GM19351 (cell line): ENCODE measurements around the gene NSUN3.
A peak's percentile ranks its signal among the peaks of the same experiment; 100 is the strongest.
"Not testable (repeated sequence)": the region's sequence is repeated elsewhere in the genome, so short reads cannot be mapped to it uniquely, and the experiment has no call there.

Experiments
- ATAC-seq: cut with Tn5 transposase; IDR thresholded peaks from one replicate; pipeline ENCODE4 v1.9.1; 2021; ENCODE audit warnings: mild to moderate bottlenecking, moderate library complexity; ENCODE audit not compliant: unreplicated experiment

NSUN3 gene

DNA sequence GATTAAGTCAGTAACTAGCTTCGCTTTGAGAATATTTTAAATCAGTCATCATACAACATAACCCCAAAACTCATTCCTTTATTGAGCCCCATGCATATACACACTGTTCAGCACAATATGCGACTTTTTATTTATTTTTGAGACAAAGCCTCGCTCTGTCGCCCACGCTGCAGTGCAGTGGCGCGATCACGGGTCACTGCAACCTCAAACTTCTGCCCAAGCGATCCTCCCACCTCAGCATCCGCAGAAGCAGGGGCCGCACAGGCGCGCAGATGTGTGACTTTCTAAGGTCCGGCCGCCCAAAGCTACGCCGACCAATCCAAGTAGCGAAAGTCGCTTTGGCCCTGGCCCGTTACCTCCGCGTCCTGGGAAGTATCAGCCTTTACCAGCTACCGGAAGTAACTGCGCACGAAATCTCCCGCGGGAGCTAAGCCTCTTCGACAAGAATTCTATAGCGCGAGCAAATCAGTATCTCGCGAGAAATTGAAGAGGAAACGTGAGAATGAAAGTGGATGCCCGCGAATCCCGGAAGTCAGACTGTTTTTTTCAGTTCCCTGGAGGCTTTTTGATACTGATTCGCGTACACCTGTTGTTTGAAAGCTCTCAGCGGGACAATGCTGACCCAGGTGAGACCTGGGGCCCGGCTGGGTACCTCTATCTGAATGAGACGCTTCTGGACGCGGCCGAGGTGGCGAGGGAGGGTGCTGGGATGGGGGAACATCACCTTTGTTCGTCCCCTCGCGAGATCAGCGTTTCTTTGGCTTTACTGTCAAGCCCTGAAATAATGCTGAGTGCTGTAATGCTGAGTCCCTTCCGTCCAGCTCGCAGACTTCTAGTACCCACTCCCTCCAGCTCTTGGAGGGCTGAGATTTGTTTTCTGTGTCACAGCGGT is at the start of gene NSUN3, which contains the start of gene DHFR2:
NSUN3 (plus strand) TSS at position 549 of the 892 bp plus-strand sequence; CDS start at position 615, 66 bp downstream.
DHFR2 (minus strand) TSS at position 404 of the 892 bp plus-strand sequence. CDS start 1,405 bp downstream, outside the sequence.
- peak; percentile 86 for ATAC-seq

- ATAC-seq, result no peak
Observed at GRCh38 chr3:94015025-94015424, 47.8 kb upstream of the NSUN3 start.

GRCh38 chr3:94019659-94020058 is 43.2 kb upstream of the NSUN3 start:
- ATAC-seq, result no peak

DNA sequence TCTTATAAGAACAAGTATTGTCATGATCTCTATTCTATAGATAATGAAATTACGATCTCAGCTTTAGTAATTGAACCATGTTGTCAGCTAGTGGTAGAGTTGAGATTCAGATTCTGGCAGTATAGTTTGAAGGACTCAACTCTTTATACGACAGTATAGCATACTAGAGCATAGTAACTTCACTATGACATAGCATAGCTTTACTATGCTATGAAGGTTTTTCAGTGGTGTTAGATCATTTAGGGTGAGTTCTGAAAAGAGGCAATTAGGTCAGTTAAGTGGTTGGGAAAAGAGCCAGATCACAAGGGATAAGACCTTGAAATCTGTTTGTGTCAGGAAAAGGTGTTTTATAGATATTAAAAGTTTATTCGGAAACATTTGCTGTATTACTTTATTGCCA is 42.6 kb upstream of the NSUN3 start:
- ATAC-seq, result no peak

GRCh38 chr3:94024385-94024784 is 38.5 kb upstream of the NSUN3 start:
- no peak for ATAC-seq

DNA sequence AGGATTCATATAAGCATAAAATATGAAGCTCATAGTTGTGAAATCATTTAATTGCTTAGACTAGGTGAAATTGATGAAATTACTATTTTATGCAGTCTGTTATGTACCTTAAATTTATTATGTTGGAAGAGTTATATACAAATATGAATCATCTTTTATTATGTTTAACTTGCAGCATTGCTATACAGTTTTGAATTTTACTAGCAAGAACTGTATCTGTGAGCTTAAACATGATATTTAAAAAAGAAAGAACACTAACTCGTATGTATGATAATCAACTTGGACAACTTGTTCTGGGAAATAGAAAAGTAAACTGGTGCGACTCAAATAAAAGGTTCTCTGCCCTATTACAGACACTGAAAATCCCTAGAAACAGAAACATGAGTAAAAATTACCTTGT is 36.2 kb upstream of the NSUN3 start:
- no peak for ATAC-seq

GRCh38 chr3:94028093-94028837 is 34.6 kb upstream of the NSUN3 start, which contains the start of gene STX19:
Gene STX19 (minus strand): TSS chr3:94028597. CDS start chr3:94015269, 13,328 bp downstream.
- ATAC-seq, result no peak

DNA sequence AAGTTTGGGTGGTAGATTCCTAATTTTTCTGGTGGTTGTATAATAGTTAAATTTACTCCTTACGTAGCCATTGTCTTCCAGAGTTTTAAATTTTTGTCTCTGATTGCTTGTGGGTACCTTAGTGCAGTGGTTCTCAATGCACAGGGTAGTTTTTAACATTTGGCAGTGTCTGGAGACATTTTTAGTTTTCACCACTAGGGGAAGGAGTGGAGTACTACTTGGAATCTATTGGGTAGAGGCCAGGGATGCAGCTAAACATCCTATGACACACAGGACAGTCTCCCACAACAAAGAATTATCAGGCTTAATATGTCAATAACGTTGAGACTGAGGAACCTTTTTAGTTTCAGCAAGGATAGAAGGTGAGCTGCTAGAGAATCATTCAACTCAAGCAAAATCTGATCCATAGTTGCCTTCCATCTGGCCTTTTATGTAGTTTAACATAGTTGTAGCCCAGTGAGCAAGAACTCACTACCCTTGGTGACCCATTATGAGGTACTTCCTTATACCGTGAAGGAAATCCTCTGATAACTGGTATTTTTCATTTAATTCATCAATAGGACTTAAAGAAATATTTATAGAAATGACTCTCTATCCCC is 25.9 kb upstream of the NSUN3 start:
- ATAC-seq, result peak; percentile 91

DNA sequence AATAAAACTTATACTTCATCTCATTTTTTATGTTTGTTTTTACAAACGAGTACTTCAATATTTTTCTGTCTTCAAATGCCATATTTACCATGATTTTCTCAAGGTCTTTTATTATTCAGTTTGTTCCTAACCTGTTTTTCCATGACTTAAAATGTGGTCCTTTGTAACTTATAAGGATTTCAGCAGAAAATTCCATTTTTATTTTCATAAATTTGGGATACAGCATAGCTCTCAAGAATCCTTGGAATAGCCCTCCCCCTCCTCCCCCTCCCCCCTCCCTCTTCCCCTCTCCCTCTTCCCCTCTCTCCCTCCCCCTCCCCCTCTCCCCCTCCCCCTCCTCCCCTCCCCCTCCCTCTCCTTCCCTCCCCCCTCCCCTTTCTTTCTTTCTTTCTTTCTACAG is 19.6 kb upstream of the NSUN3 start:
- ATAC-seq, result no peak

DNA sequence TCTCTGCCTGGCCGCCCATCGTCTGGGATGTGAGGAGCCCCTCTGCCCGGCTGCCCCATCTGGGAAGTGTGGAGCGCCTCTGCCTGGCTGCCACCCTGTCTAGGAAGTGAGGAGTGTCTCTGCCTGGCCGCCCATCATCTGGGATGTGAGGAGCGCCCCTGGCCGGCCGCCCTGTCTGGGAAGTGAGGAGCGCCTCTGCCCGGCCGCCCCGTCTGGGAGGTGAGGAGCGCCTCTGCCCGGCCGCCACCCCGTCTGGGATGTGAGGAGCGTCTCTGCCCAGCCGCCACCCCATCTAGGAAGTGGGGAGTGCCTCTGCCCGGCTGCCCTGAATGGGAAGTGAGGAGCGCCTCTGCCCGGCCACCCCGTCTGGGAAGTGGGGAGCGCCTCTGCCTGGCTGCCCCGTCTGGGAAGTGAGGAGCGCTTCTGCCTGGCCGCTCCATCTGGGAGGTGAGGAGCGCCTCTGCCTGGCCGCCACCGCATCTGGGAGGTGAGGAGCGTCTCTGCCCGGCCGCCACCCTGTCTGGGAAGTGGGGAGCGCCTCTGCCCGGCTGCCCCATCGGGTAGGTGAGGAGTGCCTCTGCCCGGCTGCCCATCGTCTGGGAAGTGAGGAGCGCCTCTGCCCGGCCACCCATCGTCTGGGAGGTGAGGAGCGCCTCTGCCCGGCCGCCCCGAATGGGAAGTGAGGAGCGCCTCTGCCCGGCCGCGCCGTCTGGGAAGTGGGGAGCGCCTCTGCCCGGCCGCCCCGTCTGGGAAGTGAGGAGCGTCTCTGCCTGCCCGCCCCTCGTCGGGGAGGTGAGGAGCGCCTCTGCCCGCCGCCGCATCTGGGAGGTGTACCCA is 18.5 kb upstream of the NSUN3 start:
- not testable (repeated sequence) for ATAC-seq

GRCh38 chr3:94046533-94046932 is 16.3 kb upstream of the NSUN3 start:
- no peak for ATAC-seq

DNA sequence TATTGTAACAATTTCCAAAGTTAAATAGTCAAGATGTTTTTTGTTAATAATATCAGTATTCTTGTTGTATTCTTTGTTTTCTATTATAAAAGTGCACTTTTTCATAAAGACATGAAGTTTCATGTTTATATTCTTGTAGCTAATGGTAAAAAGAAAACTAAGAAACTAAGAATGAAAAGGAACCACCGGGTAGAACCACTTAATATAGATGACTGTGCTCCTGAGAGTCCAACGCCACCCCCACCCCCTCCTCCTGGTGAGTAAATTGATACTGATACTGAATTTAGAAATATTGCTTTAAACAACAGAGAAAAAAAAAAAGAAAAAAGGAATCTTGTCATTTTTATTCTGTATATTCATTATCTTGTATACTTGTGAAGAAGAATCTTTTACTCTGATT is 13.6 kb upstream of the NSUN3 start:
- no peak for ATAC-seq

GRCh38 chr3:94050546-94050945 is 12.3 kb upstream of the NSUN3 start:
- no peak for ATAC-seq

- ATAC-seq, result no peak
Observed at GRCh38 chr3:94061297-94061696, 1.6 kb upstream of the NSUN3 start.

- ATAC-seq, result no peak
Observed at GRCh38 chr3:94063496-94064119, 747 bp downstream of the NSUN3 start.

- no peak for ATAC-seq
Observed at GRCh38 chr3:94064243-94064860, 1.5 kb downstream of the NSUN3 start.

DNA sequence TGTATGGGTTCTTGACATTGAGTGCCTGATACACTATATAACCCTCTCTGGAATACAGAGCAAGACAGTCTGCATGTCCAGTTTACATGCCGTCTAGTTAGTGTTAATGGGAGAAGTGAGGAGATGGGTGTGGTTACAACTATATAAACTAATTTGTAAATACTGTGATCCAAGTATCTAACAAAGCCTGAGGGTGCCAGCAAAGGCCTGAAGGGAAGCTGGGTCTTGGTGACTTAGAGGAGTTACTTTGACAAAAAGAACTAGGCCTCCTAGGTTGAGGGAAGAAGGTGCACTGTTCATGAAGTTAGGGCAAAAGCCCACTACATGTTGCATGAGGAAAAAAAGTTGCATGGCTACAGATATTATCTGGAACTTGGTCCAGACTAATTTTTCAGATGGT is 2.3 kb downstream of the NSUN3 start:
- no peak for ATAC-seq

DNA sequence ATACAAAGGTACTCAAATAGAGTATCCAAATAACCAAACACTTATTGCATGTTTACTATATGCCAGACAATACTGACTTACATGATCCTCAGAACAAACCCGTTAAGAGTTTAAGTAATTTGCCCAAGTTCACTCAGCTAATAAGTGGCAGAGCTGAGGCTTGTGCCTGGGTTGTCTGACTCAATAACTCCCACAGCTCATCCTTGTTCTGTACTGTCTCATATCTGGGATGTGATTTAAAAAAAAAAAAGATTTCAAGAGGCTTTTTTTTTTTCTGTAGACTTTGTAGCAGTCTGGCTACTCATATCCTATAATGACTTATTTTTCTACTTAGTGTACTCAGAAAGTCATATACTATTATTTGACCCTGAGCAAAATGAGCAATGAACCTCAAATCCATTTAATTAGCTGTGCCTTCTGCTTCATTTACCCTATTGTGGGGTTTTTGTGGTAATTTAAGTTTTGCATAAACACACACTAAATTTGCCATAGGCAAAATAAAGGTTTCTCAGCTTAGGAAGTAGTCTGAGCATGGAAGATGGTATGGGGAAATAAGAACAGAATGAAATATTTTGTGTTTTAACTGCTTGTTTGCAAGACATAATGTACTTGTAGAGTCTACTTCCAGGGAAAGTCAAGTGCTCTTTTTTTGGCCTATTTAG is 3.1 kb downstream of the NSUN3 start:
- ATAC-seq, result no peak
